ENCODE results near the gene SVIP. TPM values are rescaled to one million over a fixed set of nuclear protein-coding genes. Genes with fewer than 3 reads are reported as not detected.

The SVIP gene
- total RNA-seq, 1 donor from 2014 or later: 6.1 TPM

GRCh38 chr11:22860241-22860640 lies 30.6 kb upstream of the SVIP start, which contains the start of gene CCDC179:
Gene CCDC179 (minus strand): TSS chr11:22860474. CDS start chr11:22860421, 53 bp downstream.
- TF ChIP-seq, protein P1, sequence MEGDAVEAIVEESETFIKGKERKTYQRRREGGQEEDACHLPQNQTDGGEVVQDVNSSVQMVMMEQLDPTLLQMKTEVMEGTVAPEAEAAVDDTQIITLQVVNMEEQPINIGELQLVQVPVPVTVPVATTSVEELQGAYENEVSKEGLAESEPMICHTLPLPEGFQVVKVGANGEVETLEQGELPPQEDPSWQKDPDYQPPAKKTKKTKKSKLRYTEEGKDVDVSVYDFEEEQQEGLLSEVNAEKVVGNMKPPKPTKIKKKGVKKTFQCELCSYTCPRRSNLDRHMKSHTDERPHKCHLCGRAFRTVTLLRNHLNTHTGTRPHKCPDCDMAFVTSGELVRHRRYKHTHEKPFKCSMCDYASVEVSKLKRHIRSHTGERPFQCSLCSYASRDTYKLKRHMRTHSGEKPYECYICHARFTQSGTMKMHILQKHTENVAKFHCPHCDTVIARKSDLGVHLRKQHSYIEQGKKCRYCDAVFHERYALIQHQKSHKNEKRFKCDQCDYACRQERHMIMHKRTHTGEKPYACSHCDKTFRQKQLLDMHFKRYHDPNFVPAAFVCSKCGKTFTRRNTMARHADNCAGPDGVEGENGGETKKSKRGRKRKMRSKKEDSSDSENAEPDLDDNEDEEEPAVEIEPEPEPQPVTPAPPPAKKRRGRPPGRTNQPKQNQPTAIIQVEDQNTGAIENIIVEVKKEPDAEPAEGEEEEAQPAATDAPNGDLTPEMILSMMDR (IDR thresholded peaks at IDR 0.05): no peak
- H3K27me3 ChIP-seq: no peaks in the 10 kb centered on the region
- H3K9me3 ChIP-seq: peaks cover 0 to 3% of the 10 kb centered on the region in 2 donors
- no peak within 1 kb of the TSS for H3K4me3 ChIP-seq
- DNase-seq (ENCODE audit: low spot score in 2 of 2): no peak
- intact Hi-C loops (cut with DNase I): no loop called here
- H3K27ac ChIP-seq: no peak within 1 kb of the TSS
- no peaks in the 10 kb centered on the region for H3K36me3 ChIP-seq
- H3K4me1 ChIP-seq: no peaks in the 10 kb centered on the region

DNA sequence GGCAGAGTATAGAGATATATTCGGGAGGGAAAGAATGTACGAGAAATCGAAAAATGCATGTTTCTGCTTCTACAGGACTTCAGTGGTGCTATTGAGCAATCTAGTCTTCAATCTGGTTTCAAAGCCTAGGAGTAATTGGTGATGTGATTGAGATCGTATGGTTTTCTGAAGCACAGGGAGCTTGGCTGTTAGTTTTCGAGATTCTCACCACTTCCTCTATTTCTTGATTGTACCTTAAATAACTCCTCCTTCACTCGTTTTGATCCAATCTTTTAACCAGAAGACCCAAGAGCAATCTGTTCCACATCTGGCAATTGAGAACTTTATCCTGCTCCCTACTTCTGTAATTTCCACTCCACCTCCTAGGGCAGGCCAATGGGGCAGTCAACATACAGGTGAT lies 30.2 kb upstream of the SVIP start:
- Histone ChIP-seq H3K4me1 (no peaks in the 10 kb centered on the region), H3K27me3 (no peaks in the 10 kb centered on the region), H3K36me3 (no peaks in the 10 kb centered on the region), H3K4me3 (no peak overlapping the region), H3K9me3 (no peaks in the 10 kb centered on the region), H3K27ac (no peak overlapping the region)
- intact Hi-C loops (cut with DNase I): no loop called here
- TF ChIP-seq, protein P1 (IDR thresholded peaks at IDR 0.05): no peak
- no peak for DNase-seq (ENCODE audit: low spot score in 2 of 2)

- H3K27ac ChIP-seq: no peak overlapping the region
- no peaks in the 10 kb centered on the region for H3K4me1 ChIP-seq
- H3K9me3 ChIP-seq: peaks cover 0 to 4% of the 10 kb centered on the region in 2 donors
- H3K4me3 ChIP-seq: no peak overlapping the region
- no peaks in the 10 kb centered on the region for H3K27me3 ChIP-seq
- H3K36me3 ChIP-seq: no peaks in the 10 kb centered on the region
- TF ChIP-seq, protein P1 (IDR thresholded peaks at IDR 0.05): no peak
- intact Hi-C loops (cut with DNase I): no loop called here
- DNase-seq (ENCODE audit: low spot score in 2 of 2): no peak
Observed at GRCh38 chr11:22851477-22851876, 21.9 kb upstream of the SVIP start.

- Histone ChIP-seq H3K27me3 (no peaks in the 10 kb centered on the region), H3K9me3 (no peaks in the 10 kb centered on the region), H3K4me3 (no peak overlapping the region), H3K27ac (no peak overlapping the region), H3K4me1 (no peaks in the 10 kb centered on the region), H3K36me3 (no peaks in the 10 kb centered on the region)
- TF ChIP-seq, protein P1 (IDR thresholded peaks at IDR 0.05): no peak
- DNase-seq (ENCODE audit: low spot score in 2 of 2): no peak
- intact Hi-C loops (cut with DNase I): no loop called here
Observed at GRCh38 chr11:22846726-22847125, 17.1 kb upstream of the SVIP start.

DNA sequence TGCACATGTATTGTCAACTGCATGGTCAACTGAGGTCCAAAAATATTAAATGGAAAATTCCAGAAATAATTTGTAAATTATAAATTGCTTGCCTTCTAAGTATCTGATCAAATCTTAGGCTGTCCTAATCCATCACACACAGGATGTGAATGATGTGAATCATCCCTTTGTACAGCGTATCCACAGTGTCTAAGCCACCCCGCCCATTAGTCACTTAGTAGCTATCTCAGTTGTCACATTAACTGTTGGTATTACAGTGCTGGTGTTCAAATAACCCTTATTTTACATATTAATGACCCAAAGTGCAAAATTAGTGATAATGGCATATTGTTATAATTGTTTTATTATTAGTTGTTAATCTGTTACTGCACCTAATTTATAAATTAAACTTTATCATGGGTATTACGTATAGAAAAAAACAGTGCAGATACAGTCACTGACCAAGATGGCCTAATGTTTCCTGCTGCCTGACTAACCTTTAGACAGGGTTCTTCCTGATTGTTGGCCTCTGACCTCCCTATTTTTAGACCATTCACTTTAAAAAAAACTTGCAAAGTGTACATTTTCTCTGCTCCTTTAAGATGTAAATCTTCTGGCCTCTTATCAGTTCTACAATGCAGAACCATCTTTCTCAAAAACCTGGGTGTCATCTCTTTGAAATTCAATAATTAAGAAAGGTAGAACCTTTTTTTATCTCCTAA lies 2.9 kb upstream of the SVIP start:
- Histone ChIP-seq H3K27me3 (no peaks in the 10 kb centered on the region), H3K4me1 (peaks cover 0 to 5% of the 10 kb centered on the region in 2 donors), H3K27ac (no peak overlapping the region), H3K4me3 (no peak overlapping the region), H3K36me3 (no peaks in the 10 kb centered on the region), H3K9me3 (no peaks in the 10 kb centered on the region)
- DNase-seq (ENCODE audit: low spot score in 2 of 2): no peak
- TF ChIP-seq, protein P1 (IDR thresholded peaks at IDR 0.05): no peak
- intact Hi-C loops (cut with DNase I): no loop called here
